ENCODE results near the gene CCL25.
"Not testable (repeated sequence)": the region's sequence is repeated elsewhere in the genome, so short reads cannot be mapped to it uniquely, and the experiment has no call there.

CCL25 gene

GRCh38 chr19:8101910-8102309, 49.4 kb downstream of the CCL25 start:
- not testable (repeated sequence) for H3K27me3 Mint-ChIP-seq (ENCODE audit: low read depth); H3K36me3 Mint-ChIP-seq (ENCODE audit: low read depth); DNase-seq (ENCODE audit: low spot score); H3K4me1 Mint-ChIP-seq (ENCODE audit: low read depth); H3K4me3 Mint-ChIP-seq; H3K27ac Mint-ChIP-seq; H3K9me3 Mint-ChIP-seq

GRCh38 chr19:8105471-8105870, 52.9 kb downstream of the CCL25 start:
- H3K9me3 Mint-ChIP-seq = no peaks in the 10 kb centered on the region
- no peaks in the 10 kb centered on the region for H3K27me3 Mint-ChIP-seq (ENCODE audit: low read depth)
- H3K27ac Mint-ChIP-seq = no peak overlapping the region
- no peaks in the 10 kb centered on the region for H3K4me1 Mint-ChIP-seq (ENCODE audit: low read depth)
- DNase-seq (ENCODE audit: low spot score) = no peak
- H3K36me3 Mint-ChIP-seq (ENCODE audit: low read depth) = no peaks in the 10 kb centered on the region
- no peak overlapping the region for H3K4me3 Mint-ChIP-seq

GRCh38 chr19:8107301-8107903, 54.8 kb downstream of the CCL25 start:
- H3K27me3 Mint-ChIP-seq (ENCODE audit: low read depth) = no peaks in the 10 kb centered on the region
- H3K36me3 Mint-ChIP-seq (ENCODE audit: low read depth) = no peaks in the 10 kb centered on the region
- no peak overlapping the region for H3K4me3 Mint-ChIP-seq
- no peak overlapping the region for H3K27ac Mint-ChIP-seq
- H3K9me3 Mint-ChIP-seq = no peaks in the 10 kb centered on the region
- H3K4me1 Mint-ChIP-seq (ENCODE audit: low read depth) = no peaks in the 10 kb centered on the region
- no peak for DNase-seq (ENCODE audit: low spot score)

GRCh38 chr19:8108560-8109445, 56.2 kb downstream of the CCL25 start:
- Mint-ChIP-seq H3K27ac (no peak overlapping the region), H3K36me3 (ENCODE audit: low read depth) (no peaks in the 10 kb centered on the region), H3K27me3 (ENCODE audit: low read depth) (no peaks in the 10 kb centered on the region), H3K4me3 (no peak overlapping the region), H3K9me3 (no peaks in the 10 kb centered on the region), H3K4me1 (ENCODE audit: low read depth) (no peaks in the 10 kb centered on the region)
- no peak for DNase-seq (ENCODE audit: low spot score)

- no peaks in the 10 kb centered on the region for H3K9me3 Mint-ChIP-seq
- no peak overlapping the region for H3K4me3 Mint-ChIP-seq
- H3K27ac Mint-ChIP-seq = no peak overlapping the region
- no peaks in the 10 kb centered on the region for H3K36me3 Mint-ChIP-seq (ENCODE audit: low read depth)
- H3K4me1 Mint-ChIP-seq (ENCODE audit: low read depth) = no peaks in the 10 kb centered on the region
- H3K27me3 Mint-ChIP-seq (ENCODE audit: low read depth) = no peaks in the 10 kb centered on the region
- DNase-seq (ENCODE audit: low spot score) = no peak
Observed at GRCh38 chr19:8109455-8109854, 56.9 kb downstream of the CCL25 start.

- Mint-ChIP-seq H3K27me3 (ENCODE audit: low read depth) (no peaks in the 10 kb centered on the region), H3K36me3 (ENCODE audit: low read depth) (no peaks in the 10 kb centered on the region), H3K4me1 (ENCODE audit: low read depth) (no peaks in the 10 kb centered on the region), H3K4me3 (no peak overlapping the region), H3K9me3 (no peaks in the 10 kb centered on the region), H3K27ac (no peak overlapping the region)
- DNase-seq (ENCODE audit: low spot score) = no peak
Observed at GRCh38 chr19:8109890-8110662, 57.5 kb downstream of the CCL25 start.

- H3K27me3 Mint-ChIP-seq (ENCODE audit: low read depth) = no peaks in the 10 kb centered on the region
- H3K4me1 Mint-ChIP-seq (ENCODE audit: low read depth) = no peaks in the 10 kb centered on the region
- H3K27ac Mint-ChIP-seq = no peak overlapping the region
- no peak for DNase-seq (ENCODE audit: low spot score)
- no peaks in the 10 kb centered on the region for H3K36me3 Mint-ChIP-seq (ENCODE audit: low read depth)
- no peak overlapping the region for H3K4me3 Mint-ChIP-seq
- no peaks in the 10 kb centered on the region for H3K9me3 Mint-ChIP-seq
Observed at GRCh38 chr19:8110931-8111330, 58.4 kb downstream of the CCL25 start.

GRCh38 chr19:8111376-8111775, 58.8 kb downstream of the CCL25 start:
- Mint-ChIP-seq H3K27ac (no peak overlapping the region), H3K27me3 (ENCODE audit: low read depth) (no peaks in the 10 kb centered on the region), H3K4me3 (no peak overlapping the region), H3K4me1 (ENCODE audit: low read depth) (no peaks in the 10 kb centered on the region), H3K9me3 (no peaks in the 10 kb centered on the region), H3K36me3 (ENCODE audit: low read depth) (no peaks in the 10 kb centered on the region)
- no peak for DNase-seq (ENCODE audit: low spot score)

Measured in T-helper 2 cell treated with Interferon-gamma antibody and Interleukin-4, amounts not matched to agents 5 μg/mL and 100 μg/mL, for 36 hours (primary cell).